Cardiac fibroblast (primary cell): ENCODE results near the gene UBE2J2.

Experiments
- DNase-seq, 2 donors: peaks; one replicate each; pipeline versions ENCODE4 v3.0.0 to v3.0.0-alpha.2; 2010; ENCODE audit warnings: low read depth in 2 of 2
- H3K4me3 ChIP-seq, 2 donors: replicated peaks in 1 of 2; 1 replicate in 1 of 2; 2 replicates in 1 of 2; pipeline ENCODE4 v1.5.1; 2011; ENCODE audit warnings: low read depth in 2 of 2, low read length in 2 of 2, mild to moderate bottlenecking in 2 of 2, moderate library complexity in 1 of 2
- CTCF ChIP-seq: IDR thresholded peaks from one replicate; pipeline ENCODE4 v1.5.1; 2011; ENCODE audit warnings: low read depth, mild to moderate bottlenecking, low read length, inconsistent platforms

Gene UBE2J2

GRCh38 chr1:1262071-1262470 lies 11.6 kb downstream of the UBE2J2 start:
- DNase-seq = no peak
- no peak overlapping the region for H3K4me3 ChIP-seq
- no peak for TF ChIP-seq CTCF

GRCh38 chr1:1260843-1261560 lies 12.7 kb downstream of the UBE2J2 start:
- no peak overlapping the region for H3K4me3 ChIP-seq
- TF ChIP-seq CTCF = no peak
- no peak for DNase-seq

GRCh38 chr1:1259951-1260600 lies 13.6 kb downstream of the UBE2J2 start:
- H3K4me3 ChIP-seq = no peak overlapping the region
- TF ChIP-seq CTCF = no peak
- no peak for DNase-seq

GRCh38 chr1:1259540-1259939 lies 14.1 kb downstream of the UBE2J2 start:
- no peak overlapping the region for H3K4me3 ChIP-seq
- no peak for TF ChIP-seq CTCF
- no peak for DNase-seq

GRCh38 chr1:1259119-1259488 lies 14.6 kb downstream of the UBE2J2 start:
- TF ChIP-seq CTCF = no peak
- no peak for DNase-seq
- H3K4me3 ChIP-seq = no peak overlapping the region

GRCh38 chr1:1256956-1257871 lies 16.4 kb downstream of the UBE2J2 start:
- TF ChIP-seq CTCF = no peak
- H3K4me3 ChIP-seq = no peak overlapping the region

More at GRCh38 chr1:1256956-1257871, 16.4 kb downstream of the UBE2J2 start:
- DNase-seq = no peak
